OCI-LY3 (cell line): ENCODE results near the gene DOCK4.

ENCODE experiments used
- EZH2phosphoT487 ChIP-seq: fragments of 200-600 bp; shearing (Covaris generic); IDR thresholded peaks from 2 replicates; pipeline ENCODE4 v1.6.1; 2018; ENCODE audit warnings: antibody characterized with exemption, mixed run types, low read depth
- TF ChIP-seq, protein P1 (sequence below): fragments of 200-600, 300-600 bp; sonication (generic); IDR thresholded peaks from 2 replicates; pipeline ENCODE4 v1.5.1; 2014; ENCODE audit warnings: antibody characterized with exemption, low read length, low read depth

DNA sequence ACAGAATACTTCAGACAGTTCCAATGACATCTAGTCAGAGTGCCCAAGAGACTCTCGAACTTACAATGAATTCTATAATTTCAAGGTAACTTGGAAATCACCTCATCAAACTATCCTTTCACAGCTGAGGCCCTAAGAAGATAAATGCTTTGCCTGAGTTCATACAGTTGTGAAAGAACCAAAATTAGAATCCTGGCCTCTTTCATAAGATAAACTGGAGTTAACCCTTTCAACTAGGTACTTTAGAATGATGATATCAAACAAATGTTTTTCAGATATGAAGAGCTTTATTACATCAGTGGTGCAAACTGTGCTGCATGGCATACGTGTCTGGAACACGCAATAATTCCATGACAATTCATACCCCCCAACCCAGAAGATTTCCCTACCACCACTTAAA, 17.9 kb downstream of the DOCK4 start:
- TF ChIP-seq, protein P1, sequence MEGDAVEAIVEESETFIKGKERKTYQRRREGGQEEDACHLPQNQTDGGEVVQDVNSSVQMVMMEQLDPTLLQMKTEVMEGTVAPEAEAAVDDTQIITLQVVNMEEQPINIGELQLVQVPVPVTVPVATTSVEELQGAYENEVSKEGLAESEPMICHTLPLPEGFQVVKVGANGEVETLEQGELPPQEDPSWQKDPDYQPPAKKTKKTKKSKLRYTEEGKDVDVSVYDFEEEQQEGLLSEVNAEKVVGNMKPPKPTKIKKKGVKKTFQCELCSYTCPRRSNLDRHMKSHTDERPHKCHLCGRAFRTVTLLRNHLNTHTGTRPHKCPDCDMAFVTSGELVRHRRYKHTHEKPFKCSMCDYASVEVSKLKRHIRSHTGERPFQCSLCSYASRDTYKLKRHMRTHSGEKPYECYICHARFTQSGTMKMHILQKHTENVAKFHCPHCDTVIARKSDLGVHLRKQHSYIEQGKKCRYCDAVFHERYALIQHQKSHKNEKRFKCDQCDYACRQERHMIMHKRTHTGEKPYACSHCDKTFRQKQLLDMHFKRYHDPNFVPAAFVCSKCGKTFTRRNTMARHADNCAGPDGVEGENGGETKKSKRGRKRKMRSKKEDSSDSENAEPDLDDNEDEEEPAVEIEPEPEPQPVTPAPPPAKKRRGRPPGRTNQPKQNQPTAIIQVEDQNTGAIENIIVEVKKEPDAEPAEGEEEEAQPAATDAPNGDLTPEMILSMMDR, result no peak
- TF ChIP-seq EZH2phosphoT487, result no peak
